ENCODE data around the gene IGIP.
A peak's percentile ranks its signal among the peaks of the same experiment; 100 is the strongest.

IGIP gene

DNA sequence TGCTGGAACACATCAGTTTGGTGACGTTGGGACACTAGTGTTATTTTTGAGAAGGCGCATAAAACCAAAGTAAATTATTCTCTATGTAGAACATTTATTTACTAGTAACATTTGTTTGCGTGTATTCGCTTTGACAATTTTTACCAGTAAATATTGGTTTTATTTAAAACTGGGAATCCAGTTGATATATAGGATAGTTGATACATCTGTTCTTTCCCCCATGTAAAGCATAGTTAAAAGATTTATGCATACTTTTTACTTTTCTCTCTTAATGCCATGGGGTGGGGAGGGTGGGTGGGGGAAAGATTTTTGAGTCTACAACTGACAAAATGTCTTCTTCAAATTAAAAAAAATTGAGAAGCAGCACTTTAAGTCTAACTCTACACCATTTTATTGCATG lies at the start of gene IGIP:
Gene IGIP, plus strand, starts transcription at position 301 of the 400 bp plus-strand sequence. CDS start 2,540 bp downstream, outside the sequence.
- Mint-ChIP-seq H3K27ac (no peak within 1 kb of the TSS), H3K27me3 (ENCODE audit: low read depth) (peaks cover 10% of the 10 kb centered on the region), H3K36me3 (ENCODE audit: low read depth) (peaks cover 2% of the 10 kb centered on the region), H3K9me3 (no peaks in the 10 kb centered on the region), H3K4me1 (ENCODE audit: low read depth) (peaks cover 12% of the 10 kb centered on the region), H3K4me3 (no peak within 1 kb of the TSS)

GRCh38 chr5:140076142-140076541 lies 49.6 kb upstream of the IGIP start:
- H3K27me3 Mint-ChIP-seq (ENCODE audit: low read depth), result peaks cover 26% of the 10 kb centered on the region
- no peak overlapping the region for H3K27ac Mint-ChIP-seq
- no peaks in the 10 kb centered on the region for H3K4me1 Mint-ChIP-seq (ENCODE audit: low read depth)
- no peak overlapping the region for H3K4me3 Mint-ChIP-seq
- H3K9me3 Mint-ChIP-seq, result no peaks in the 10 kb centered on the region
- H3K36me3 Mint-ChIP-seq (ENCODE audit: low read depth), result no peaks in the 10 kb centered on the region

DNA sequence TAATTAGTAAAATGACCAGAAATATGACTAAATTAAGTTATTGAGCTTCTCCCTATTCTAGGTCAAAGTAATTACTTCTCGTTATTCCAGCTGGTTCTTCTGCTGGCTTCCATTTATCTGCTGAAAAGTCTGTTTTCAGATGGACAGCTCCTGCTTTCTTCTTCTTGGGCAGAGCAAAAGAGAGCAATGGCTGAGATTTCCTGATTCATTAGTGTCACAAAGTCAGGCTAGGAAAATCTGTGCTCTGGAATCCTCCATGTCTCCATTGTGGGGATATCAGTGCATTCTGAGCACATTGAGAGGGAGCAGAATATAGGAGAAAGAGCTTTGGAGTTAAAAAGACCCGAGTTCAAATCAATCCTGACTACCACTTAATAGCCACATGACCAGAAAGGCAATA lies 48.9 kb upstream of the IGIP start:
- Mint-ChIP-seq H3K27ac (no peak overlapping the region), H3K4me1 (ENCODE audit: low read depth) (no peaks in the 10 kb centered on the region), H3K27me3 (ENCODE audit: low read depth) (peaks cover 21% of the 10 kb centered on the region), H3K36me3 (ENCODE audit: low read depth) (no peaks in the 10 kb centered on the region), H3K4me3 (no peak overlapping the region), H3K9me3 (no peaks in the 10 kb centered on the region)

DNA sequence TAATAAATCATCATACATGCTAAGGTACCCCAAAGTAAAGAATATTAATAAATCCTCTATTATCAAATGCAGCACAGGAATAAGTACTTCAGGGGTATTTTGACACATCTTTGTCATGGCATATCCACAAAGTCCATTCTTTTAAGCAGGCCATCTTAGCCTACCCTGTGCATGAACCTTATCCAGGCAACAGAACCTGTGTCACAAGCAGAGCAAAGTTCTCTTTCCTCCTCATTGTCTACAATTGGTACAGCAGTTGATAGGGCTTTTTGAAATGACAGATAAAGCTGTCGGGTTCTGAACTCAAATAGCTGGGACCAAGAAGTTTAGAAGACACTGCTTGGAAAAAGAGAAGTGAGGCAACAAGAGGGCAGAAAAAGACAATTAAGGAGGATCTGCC lies 42.6 kb upstream of the IGIP start:
- no peaks in the 10 kb centered on the region for H3K36me3 Mint-ChIP-seq (ENCODE audit: low read depth)
- no peak overlapping the region for H3K27ac Mint-ChIP-seq

DNA sequence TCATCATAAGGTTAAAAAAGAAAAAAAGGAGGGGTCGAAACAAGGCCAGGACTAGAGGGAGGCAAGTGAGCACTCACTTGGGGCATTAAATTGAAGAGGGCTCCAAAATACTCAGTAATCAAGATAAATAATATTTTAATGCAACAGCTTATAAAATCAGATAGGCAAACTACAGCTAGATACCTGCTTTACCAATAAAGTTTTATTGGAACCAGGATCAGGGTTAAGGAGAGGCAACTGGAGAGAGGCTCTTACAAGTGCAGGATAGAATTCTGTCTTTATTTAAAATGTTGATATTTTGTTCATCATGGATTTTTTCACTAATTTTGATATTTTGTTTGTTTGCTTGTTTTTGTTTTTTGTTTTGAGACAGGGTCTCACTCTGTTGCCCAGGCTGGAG lies 42.1 kb upstream of the IGIP start:
- H3K9me3 Mint-ChIP-seq, result no peaks in the 10 kb centered on the region
- H3K4me3 Mint-ChIP-seq, result no peak overlapping the region
- H3K27me3 Mint-ChIP-seq (ENCODE audit: low read depth), result peaks cover 43% of the 10 kb centered on the region
- H3K36me3 Mint-ChIP-seq (ENCODE audit: low read depth), result no peaks in the 10 kb centered on the region
- H3K4me1 Mint-ChIP-seq (ENCODE audit: low read depth), result no peaks in the 10 kb centered on the region
- no peak overlapping the region for H3K27ac Mint-ChIP-seq

More for the DNA sequence above, 42.6 kb upstream of the IGIP start:
- Mint-ChIP-seq H3K4me3 (no peak overlapping the region), H3K27me3 (ENCODE audit: low read depth) (peaks cover 43% of the 10 kb centered on the region), H3K4me1 (ENCODE audit: low read depth) (no peaks in the 10 kb centered on the region), H3K9me3 (no peaks in the 10 kb centered on the region)

GRCh38 chr5:140084541-140084940 lies 41.2 kb upstream of the IGIP start:
- no peak overlapping the region for H3K27ac Mint-ChIP-seq
- no peak overlapping the region for H3K4me3 Mint-ChIP-seq
- no peaks in the 10 kb centered on the region for H3K36me3 Mint-ChIP-seq (ENCODE audit: low read depth)
- H3K4me1 Mint-ChIP-seq (ENCODE audit: low read depth), result no peaks in the 10 kb centered on the region
- H3K27me3 Mint-ChIP-seq (ENCODE audit: low read depth), result peaks cover 45% of the 10 kb centered on the region
- H3K9me3 Mint-ChIP-seq, result peaks cover 6% of the 10 kb centered on the region

- H3K4me1 Mint-ChIP-seq (ENCODE audit: low read depth), result no peaks in the 10 kb centered on the region
- H3K9me3 Mint-ChIP-seq, result peaks cover 24% of the 10 kb centered on the region
- H3K27me3 Mint-ChIP-seq (ENCODE audit: low read depth), result peaks cover 43% of the 10 kb centered on the region
- H3K4me3 Mint-ChIP-seq, result no peak overlapping the region
- H3K27ac Mint-ChIP-seq, result no peak overlapping the region
- H3K36me3 Mint-ChIP-seq (ENCODE audit: low read depth), result no peaks in the 10 kb centered on the region
Measured at GRCh38 chr5:140090251-140090650, 35.5 kb upstream of the IGIP start.

DNA sequence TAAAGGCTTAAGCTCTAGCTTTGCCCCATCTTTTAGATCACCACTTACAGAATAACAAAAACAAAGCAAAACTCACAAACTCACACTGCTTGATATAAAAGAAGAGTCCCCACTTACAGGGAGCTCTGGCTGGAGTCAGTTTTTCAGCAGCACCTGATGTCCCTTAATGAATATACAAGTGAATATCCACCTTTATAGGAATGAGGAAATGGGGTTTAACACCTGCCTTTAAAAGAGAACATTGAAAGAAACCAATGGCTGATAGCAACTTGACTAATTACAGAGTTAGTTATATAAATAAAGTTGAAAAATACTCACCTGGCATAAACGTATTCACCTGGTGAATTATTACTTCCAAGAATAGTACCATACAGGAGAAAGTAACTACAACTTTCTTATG lies 32.6 kb upstream of the IGIP start:
- Mint-ChIP-seq H3K36me3 (ENCODE audit: low read depth) (no peaks in the 10 kb centered on the region), H3K27me3 (ENCODE audit: low read depth) (peaks cover 38% of the 10 kb centered on the region), H3K9me3 (peaks cover 24% of the 10 kb centered on the region)

DNA sequence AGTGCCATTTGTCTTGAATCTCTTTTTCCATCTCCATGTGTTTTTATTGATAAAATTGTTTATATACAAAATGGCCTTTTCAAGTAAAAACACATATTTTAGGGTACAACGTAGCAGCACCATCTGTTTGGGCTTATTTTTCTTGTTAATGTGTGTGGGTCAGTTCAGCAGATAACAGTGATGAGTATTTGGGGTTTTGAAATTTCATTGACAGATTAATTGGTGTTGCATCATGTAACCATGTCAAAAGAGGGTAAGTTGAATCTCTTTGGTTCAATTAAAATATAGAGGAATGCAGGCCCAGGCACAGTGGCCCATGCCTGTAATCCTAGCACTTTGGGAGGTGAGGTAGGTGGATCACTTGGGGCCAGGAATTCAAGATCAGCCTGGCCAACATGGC lies 31.9 kb upstream of the IGIP start:
- Mint-ChIP-seq H3K4me3 (no peak overlapping the region), H3K36me3 (ENCODE audit: low read depth) (no peaks in the 10 kb centered on the region), H3K9me3 (peaks cover 24% of the 10 kb centered on the region), H3K4me1 (ENCODE audit: low read depth) (no peaks in the 10 kb centered on the region), H3K27ac (no peak overlapping the region), H3K27me3 (ENCODE audit: low read depth) (peaks cover 38% of the 10 kb centered on the region)

More for the DNA sequence above, 32.6 kb upstream of the IGIP start:
- Mint-ChIP-seq H3K27ac (no peak overlapping the region), H3K4me3 (no peak overlapping the region), H3K4me1 (ENCODE audit: low read depth) (no peaks in the 10 kb centered on the region)

- H3K4me3 Mint-ChIP-seq, result no peak overlapping the region
- H3K36me3 Mint-ChIP-seq (ENCODE audit: low read depth), result no peaks in the 10 kb centered on the region
- H3K9me3 Mint-ChIP-seq, result peaks cover 17% of the 10 kb centered on the region
- peaks cover 32% of the 10 kb centered on the region for H3K27me3 Mint-ChIP-seq (ENCODE audit: low read depth)
- H3K4me1 Mint-ChIP-seq (ENCODE audit: low read depth), result no peaks in the 10 kb centered on the region
- no peak overlapping the region for H3K27ac Mint-ChIP-seq
Measured at GRCh38 chr5:140094889-140095288, 30.8 kb upstream of the IGIP start.

DNA sequence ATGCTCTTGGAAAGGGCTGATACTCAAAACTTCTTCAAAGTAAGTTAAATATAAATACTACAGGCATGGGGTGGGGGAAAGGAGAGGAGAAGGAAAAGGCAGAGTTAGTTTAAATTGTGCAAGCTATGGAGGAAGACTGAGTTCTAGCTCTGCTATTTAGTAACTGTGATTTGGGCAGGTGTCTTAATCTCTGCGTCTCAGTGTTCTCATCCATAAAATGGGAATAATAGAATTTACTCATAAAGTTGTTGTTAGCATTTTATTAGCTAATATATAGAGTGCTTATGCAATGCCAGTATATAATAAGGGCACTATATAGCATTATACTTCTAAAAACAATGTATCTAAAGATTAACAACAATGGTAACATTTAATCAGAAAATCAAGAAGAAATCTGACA lies 24.6 kb upstream of the IGIP start:
- Mint-ChIP-seq H3K4me3 (no peak overlapping the region), H3K36me3 (ENCODE audit: low read depth) (no peaks in the 10 kb centered on the region), H3K9me3 (no peaks in the 10 kb centered on the region), H3K27me3 (ENCODE audit: low read depth) (peaks cover 52% of the 10 kb centered on the region), H3K4me1 (ENCODE audit: low read depth) (no peaks in the 10 kb centered on the region), H3K27ac (no peak overlapping the region)

DNA sequence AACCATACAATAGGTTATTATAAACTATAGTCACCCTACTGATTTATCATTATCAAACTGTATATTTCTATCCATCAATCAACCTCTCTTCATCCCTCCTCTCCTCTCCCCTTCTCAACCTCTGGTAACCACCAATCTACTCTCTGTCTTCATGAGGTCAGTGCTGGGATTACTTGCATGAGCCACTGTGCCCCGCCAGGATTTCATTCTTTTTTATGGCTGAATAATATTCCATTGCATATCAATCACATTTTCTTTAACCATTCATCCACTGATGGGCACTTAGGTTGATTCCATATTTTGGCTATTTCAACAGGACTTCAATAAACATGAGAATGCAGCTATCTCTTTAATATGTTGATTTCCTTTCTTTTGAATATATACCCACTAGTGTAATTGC lies 22.6 kb upstream of the IGIP start:
- Mint-ChIP-seq H3K27ac (no peak overlapping the region), H3K27me3 (ENCODE audit: low read depth) (peaks cover 56% of the 10 kb centered on the region), H3K9me3 (no peaks in the 10 kb centered on the region), H3K4me1 (ENCODE audit: low read depth) (peaks cover 11% of the 10 kb centered on the region), H3K4me3 (no peak overlapping the region), H3K36me3 (ENCODE audit: low read depth) (no peaks in the 10 kb centered on the region)

- no peak overlapping the region for H3K27ac Mint-ChIP-seq
- no peak overlapping the region for H3K4me3 Mint-ChIP-seq
- peaks cover 18% of the 10 kb centered on the region for H3K4me1 Mint-ChIP-seq (ENCODE audit: low read depth)
- H3K27me3 Mint-ChIP-seq (ENCODE audit: low read depth), result peaks cover 64% of the 10 kb centered on the region
- peaks cover 1% of the 10 kb centered on the region for H3K36me3 Mint-ChIP-seq (ENCODE audit: low read depth)
- no peaks in the 10 kb centered on the region for H3K9me3 Mint-ChIP-seq
Measured at GRCh38 chr5:140104100-140104499, 21.6 kb upstream of the IGIP start.

- Mint-ChIP-seq H3K36me3 (ENCODE audit: low read depth) (peaks cover 3% of the 10 kb centered on the region), H3K27me3 (ENCODE audit: low read depth) (peaks cover 71% of the 10 kb centered on the region), H3K27ac (peak overlapping the region; percentile 92), H3K9me3 (no peaks in the 10 kb centered on the region), H3K4me3 (no peak overlapping the region), H3K4me1 (ENCODE audit: low read depth) (peaks cover 28% of the 10 kb centered on the region)
Measured at GRCh38 chr5:140106101-140106500, 19.6 kb upstream of the IGIP start.

GRCh38 chr5:140106805-140107311 lies 18.9 kb upstream of the IGIP start:
- H3K9me3 Mint-ChIP-seq, result no peaks in the 10 kb centered on the region
- H3K4me1 Mint-ChIP-seq (ENCODE audit: low read depth), result peaks cover 32% of the 10 kb centered on the region
- H3K27me3 Mint-ChIP-seq (ENCODE audit: low read depth), result peaks cover 76% of the 10 kb centered on the region
- peaks cover 4% of the 10 kb centered on the region for H3K36me3 Mint-ChIP-seq (ENCODE audit: low read depth)
- peak overlapping the region; percentile 87 for H3K4me3 Mint-ChIP-seq
- peak overlapping the region; percentile 92 for H3K27ac Mint-ChIP-seq

Measured in T-helper 1 cell treated with Interleukin-12 subunit alpha and Interleukin-12 subunit beta and Interleukin-4 antibody, amounts not matched to agents 30 μg/mL and 1 μg/mL, for 36 hours (primary cell).